ENCODE measurements around the gene HPN.

DNA sequence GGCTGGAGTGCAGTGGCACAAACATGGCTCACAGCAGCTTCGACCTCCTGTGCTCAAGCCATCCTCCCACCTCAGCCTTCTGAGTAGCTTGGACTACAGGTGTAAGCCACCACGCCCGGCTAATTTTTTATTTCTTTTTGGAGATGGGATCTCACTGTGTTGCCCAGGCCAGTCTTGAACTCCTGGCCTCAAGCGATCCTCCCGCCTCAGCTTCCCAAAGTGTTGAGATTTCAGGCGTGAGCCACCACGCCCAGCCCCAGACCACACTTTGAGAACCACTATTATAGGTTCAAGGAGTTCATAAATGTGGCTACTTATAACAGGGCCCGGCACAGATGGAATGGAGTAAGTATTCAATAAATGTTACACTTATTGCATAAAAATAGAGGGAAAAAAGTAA lies 14.5 kb upstream of the HPN start:
- no peak for TF ChIP-seq POLR2A (IDR thresholded peaks at IDR 0.05)
- no peak for TF ChIP-seq CTCF (IDR thresholded peaks at IDR 0.05)
- TF ChIP-seq EP300 (IDR thresholded peaks at IDR 0.05) = no peak
- no peak for TF ChIP-seq POLR2AphosphoS5 (IDR thresholded peaks at IDR 0.05)

Measured in suprapubic skin (tissue), 4 donors.